Brain microvascular endothelial cell (primary cell): ENCODE measurements around the gene INVS.

Experiments
- DNase-seq: peaks from one replicate; pipeline ENCODE4 v3.0.0-alpha.2; 2020
- H3K27ac ChIP-seq: fragments of 250-450 bp; sonication (Bioruptor Pico); 2 replicates; pipeline ENCODE4 v1.5.1; 2020; ENCODE audit warnings: mild to moderate bottlenecking, moderate library complexity
- H3K27me3 ChIP-seq: fragments of 250-450 bp; sonication (Bioruptor Pico); replicated peaks from 2 replicates; pipeline ENCODE4 v1.5.1; 2020; ENCODE audit warnings: mild to moderate bottlenecking
- H3K36me3 ChIP-seq: fragments of 250-450 bp; sonication (Bioruptor Pico); replicated peaks from 2 replicates; pipeline ENCODE4 v1.5.1; 2020; ENCODE audit warnings: mild to moderate bottlenecking
- H3K4me3 ChIP-seq: 2 replicates; pipeline ENCODE4 v1.5.1; 2011; ENCODE audit warnings: low read depth, mild to moderate bottlenecking, control low read depth, low read length, moderate library complexity
- CTCF ChIP-seq: IDR thresholded peaks from 2 replicates; pipeline ENCODE4 v1.5.1; 2011; ENCODE audit warnings: low read depth, mild to moderate bottlenecking, moderate library complexity, low read length, control low read depth, inconsistent platforms; ENCODE audit errors: missing control alignments
- in situ Hi-C: cut with HindIII; loops from 2 replicates; pipeline ENCODE4 v1.10.0; 2017; ENCODE audit warnings: low sequenced_read_pairs, low pct_ligation_motif_present

The INVS gene

GRCh38 chr9:100267211-100267610 is 168.2 kb downstream of the INVS start:
- no peaks in the 10 kb centered on the region for H3K36me3 ChIP-seq
- no peak for TF ChIP-seq CTCF
- H3K27ac ChIP-seq = no peak overlapping the region
- no peaks in the 10 kb centered on the region for H3K27me3 ChIP-seq
- no peak overlapping the region for H3K4me3 ChIP-seq
- DNase-seq = no peak
- in situ Hi-C loops = no loop called here

- no peak for DNase-seq
- H3K36me3 ChIP-seq = no peaks in the 10 kb centered on the region
- H3K27me3 ChIP-seq = no peaks in the 10 kb centered on the region
- no peak overlapping the region for H3K27ac ChIP-seq
- in situ Hi-C loops = no loop called here
- TF ChIP-seq CTCF = no peak
- no peak overlapping the region for H3K4me3 ChIP-seq
Observed at GRCh38 chr9:100268271-100268670, 169.2 kb downstream of the INVS start.

GRCh38 chr9:100269656-100270055 is 170.6 kb downstream of the INVS start:
- in situ Hi-C loops = no loop called here
- no peak overlapping the region for H3K4me3 ChIP-seq
- no peak for TF ChIP-seq CTCF
- no peak for DNase-seq
- H3K36me3 ChIP-seq = no peaks in the 10 kb centered on the region
- H3K27me3 ChIP-seq = no peaks in the 10 kb centered on the region
- no peak overlapping the region for H3K27ac ChIP-seq

- no peak overlapping the region for H3K4me3 ChIP-seq
- peak; percentile 55 for DNase-seq
- H3K27ac ChIP-seq = no peak overlapping the region
- no peaks in the 10 kb centered on the region for H3K36me3 ChIP-seq
- TF ChIP-seq CTCF = no peak
- in situ Hi-C loops = no loop called here
- H3K27me3 ChIP-seq = no peaks in the 10 kb centered on the region
Observed at GRCh38 chr9:100277166-100277979, 178.3 kb downstream of the INVS start.

GRCh38 chr9:100281066-100281465 is 182.0 kb downstream of the INVS start:
- H3K36me3 ChIP-seq = peaks cover 11% of the 10 kb centered on the region
- H3K27ac ChIP-seq = no peak overlapping the region
- no peak for TF ChIP-seq CTCF
- DNase-seq = no peak
- no peak overlapping the region for H3K4me3 ChIP-seq
- in situ Hi-C loops = no loop called here
- no peaks in the 10 kb centered on the region for H3K27me3 ChIP-seq
